GM19438 (cell line): ENCODE data around the gene SLC35B3.
"Not testable (repeated sequence)": the region's sequence is repeated elsewhere in the genome, so short reads cannot be mapped to it uniquely, and the experiment has no call there.

ENCODE experiments used
- ATAC-seq: cut with Tn5 transposase; IDR thresholded peaks from one replicate; pipeline ENCODE4 v1.9.1; 2021; ENCODE audit warnings: low read depth; ENCODE audit not compliant: unreplicated experiment

The SLC35B3 gene

GRCh38 chr6:8435093-8435844 lies at the start of gene SLC35B3:
Gene SLC35B3 (minus strand): TSS chr6:8435545.
- ATAC-seq, result peak; percentile 96

GRCh38 chr6:8483650-8484049 lies 48.3 kb upstream of the SLC35B3 start:
- no peak for ATAC-seq

DNA sequence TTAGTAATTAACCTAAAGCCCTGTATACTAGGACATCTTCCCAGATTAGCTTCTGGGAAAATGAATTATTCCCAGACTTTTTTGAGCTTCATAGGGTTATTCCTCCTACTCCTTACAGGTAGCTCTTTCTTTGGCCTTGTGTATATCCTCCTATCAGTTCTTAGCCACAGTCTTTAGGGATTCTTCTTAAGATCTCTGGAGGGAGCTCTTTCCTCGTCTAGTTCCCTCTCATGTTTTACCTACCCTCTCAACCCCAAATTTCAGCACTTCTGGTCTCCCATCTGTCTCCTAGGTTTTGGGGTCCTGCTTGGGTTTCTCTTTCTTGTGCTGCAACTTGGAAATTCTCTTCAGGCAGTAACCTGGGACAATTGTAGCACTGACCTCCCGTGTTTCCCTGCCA lies 46.4 kb upstream of the SLC35B3 start:
- ATAC-seq, result no peak

- no peak for ATAC-seq
Observed at GRCh38 chr6:8478418-8478817, 43.1 kb upstream of the SLC35B3 start.

GRCh38 chr6:8476656-8477055 lies 41.3 kb upstream of the SLC35B3 start:
- ATAC-seq, result no peak

- ATAC-seq, result no peak
Observed at GRCh38 chr6:8468552-8469356, 33.4 kb upstream of the SLC35B3 start.

DNA sequence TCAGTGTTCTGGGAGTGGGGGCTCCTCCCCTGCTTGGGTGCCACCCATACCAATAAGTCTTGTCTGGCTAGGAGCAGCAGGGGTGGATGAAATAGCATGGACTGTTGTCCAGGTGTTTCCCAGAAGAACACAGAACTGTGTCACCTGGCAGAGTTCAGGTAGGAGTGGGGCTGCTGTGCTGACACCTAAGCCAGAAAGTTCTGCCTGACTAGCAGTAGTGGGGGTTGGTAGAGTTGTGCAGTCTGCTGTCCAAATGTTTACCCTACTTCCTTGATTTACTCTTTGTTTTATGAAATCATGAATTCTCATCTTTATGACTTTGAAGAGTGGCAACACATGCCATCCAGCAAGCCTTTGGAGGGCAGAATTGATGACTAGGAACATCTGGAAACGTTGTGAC lies 27.3 kb upstream of the SLC35B3 start:
- no peak for ATAC-seq

DNA sequence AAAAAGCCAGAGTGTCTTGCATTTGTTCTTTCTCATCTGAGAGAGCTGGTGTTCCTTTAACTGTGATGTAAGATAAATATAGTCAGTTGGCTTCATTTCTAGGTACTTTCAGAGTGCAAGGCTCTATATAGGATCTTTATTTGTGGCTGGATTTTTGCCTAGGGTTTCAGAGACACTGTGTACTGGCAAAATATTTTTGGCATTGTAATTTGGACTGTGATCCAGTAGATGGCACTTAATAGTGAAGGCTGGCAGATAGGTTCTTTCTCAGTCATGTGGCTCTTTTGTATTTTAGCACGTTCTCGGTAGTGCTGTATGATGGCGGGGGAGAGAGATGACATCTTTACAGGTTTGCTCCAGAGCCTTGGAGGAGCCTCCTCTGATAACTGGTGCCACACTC lies 26.8 kb upstream of the SLC35B3 start:
- ATAC-seq, result no peak

DNA sequence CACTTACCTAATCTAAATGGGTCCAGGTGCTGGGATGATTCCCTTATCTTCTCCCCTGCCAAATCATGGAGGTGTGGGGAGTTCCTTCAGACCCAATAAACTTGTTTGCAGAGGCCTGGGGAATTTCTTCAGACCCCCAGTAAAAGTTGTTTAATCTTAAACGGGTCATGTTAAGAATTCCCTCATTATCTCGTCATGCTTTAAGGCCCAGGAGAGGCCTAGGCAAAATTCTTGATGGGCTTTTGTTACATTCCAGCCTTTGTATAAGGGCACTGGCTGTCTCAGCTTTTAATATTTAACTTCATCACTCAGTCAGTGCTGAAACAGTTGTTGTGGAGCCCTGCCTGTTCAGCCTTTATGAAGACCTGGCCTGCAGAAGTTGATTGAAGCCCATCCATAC lies 11.0 kb upstream of the SLC35B3 start:
- no peak for ATAC-seq

DNA sequence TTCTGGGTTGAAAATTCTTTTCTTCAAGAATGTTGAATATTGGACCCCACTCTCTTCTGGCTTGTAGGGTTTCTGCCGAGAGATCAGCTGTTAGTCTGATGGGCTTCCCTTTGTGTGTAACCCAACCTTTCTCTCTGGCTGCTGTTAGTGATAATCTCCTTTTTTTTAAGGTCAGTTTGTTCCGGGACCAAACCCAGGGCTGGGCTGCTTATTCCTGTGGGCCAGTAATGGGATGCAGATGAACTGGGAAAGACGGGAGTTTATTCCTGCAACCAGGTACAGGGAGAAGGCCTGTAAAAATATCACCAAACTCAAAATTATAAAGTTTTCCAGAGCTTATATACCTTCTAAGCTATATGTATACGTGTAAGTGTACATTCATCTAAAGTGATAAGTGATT lies 10.6 kb upstream of the SLC35B3 start:
- ATAC-seq, result not testable (repeated sequence)

- no peak for ATAC-seq
Observed at GRCh38 chr6:8442150-8442549, 6.8 kb upstream of the SLC35B3 start.

GRCh38 chr6:8441452-8441851 lies 6.1 kb upstream of the SLC35B3 start:
- ATAC-seq, result no peak

DNA sequence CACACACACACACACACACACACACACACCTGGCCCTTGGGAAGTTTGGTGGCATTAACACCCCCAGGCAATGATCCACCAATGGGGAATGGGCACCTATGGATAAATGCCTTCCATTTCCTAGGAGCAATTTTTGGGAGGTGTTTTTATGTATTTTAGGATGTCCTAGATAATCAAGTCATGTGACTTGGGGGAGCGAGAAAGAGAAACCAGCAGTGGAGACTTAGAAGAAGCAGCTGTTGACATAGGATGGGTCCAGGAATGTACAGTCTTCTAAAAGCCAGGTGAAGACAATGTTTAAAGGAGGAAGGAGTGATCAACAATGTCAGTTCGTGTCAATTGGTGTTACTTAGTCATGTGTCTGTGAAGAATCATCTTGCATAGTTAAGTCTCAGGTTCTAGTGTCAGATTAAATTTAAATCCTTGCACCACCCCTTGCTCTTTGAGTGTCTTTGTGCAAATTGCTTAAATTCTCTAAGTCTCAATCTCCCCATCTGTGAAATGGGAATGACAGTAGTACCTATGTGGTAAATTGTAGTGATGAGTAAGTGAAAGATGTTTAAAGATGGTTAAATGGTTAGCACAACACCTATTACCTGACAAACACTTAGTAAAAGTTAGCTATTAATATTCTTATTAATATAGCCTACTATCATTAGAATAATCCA lies 4.4 kb upstream of the SLC35B3 start:
- ATAC-seq, result no peak

GRCh38 chr6:8437813-8438212 lies 2.5 kb upstream of the SLC35B3 start:
- no peak for ATAC-seq

DNA sequence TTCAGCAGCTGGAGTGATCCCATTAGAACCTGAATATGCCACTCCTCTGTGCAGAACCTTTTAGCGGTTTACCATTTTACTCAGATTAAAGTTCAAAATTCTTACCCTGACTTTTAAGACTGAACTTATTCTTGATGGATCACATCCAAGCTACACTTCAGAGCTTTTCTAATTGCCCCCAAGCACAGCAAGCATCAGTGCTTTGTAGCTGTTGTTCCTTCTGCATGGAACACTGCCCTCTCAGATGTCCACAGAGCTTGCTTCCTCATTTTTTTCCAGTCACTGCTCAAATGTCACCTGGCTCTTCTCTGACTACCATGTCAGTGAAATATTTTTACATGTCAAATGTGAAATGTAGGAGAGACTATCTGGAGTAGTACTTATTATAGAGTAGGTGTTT lies 1.6 kb upstream of the SLC35B3 start:
- no peak for ATAC-seq

- no peak for ATAC-seq
Observed at GRCh38 chr6:8435845-8436168, 462 bp upstream of the SLC35B3 start.

- no peak for ATAC-seq
Observed at GRCh38 chr6:8434727-8435092, 635 bp downstream of the SLC35B3 start.

DNA sequence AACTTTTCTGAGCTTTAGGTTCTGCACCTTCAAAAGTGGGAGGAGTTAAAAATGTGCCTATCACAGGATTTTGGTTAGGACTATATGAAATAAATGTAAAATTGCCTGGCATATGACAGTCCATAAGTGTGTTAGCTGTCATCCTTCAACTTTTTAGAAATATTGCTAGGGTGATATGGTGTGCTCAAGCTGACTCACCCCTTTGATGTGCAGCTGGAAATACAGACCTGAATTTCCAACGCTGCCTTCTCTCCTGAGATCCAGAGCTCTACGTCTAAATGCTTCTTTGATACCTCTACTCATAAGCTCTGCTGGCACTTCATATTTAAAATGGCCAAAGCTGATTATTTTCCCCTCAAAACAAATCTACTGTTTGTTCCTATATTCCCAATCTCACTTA lies 2.7 kb downstream of the SLC35B3 start:
- no peak for ATAC-seq

DNA sequence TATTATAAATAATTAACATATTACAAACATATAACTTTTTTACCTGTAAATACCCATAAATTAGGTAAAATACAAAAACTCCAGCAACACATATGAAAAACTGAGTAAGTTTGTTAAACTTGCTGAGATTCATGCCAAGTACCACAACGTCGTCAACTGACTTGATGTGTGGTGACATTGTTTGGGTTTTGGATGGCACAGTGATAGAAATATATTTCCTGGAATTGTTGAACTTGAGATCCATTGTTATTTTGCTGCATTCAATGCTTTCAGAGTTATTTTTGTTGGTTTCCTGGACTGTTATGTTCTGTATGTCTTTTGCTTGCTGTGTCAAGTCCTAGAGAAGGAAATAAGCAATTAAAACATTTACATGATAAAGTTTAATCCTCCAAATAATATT lies 5.5 kb downstream of the SLC35B3 start:
- no peak for ATAC-seq

DNA sequence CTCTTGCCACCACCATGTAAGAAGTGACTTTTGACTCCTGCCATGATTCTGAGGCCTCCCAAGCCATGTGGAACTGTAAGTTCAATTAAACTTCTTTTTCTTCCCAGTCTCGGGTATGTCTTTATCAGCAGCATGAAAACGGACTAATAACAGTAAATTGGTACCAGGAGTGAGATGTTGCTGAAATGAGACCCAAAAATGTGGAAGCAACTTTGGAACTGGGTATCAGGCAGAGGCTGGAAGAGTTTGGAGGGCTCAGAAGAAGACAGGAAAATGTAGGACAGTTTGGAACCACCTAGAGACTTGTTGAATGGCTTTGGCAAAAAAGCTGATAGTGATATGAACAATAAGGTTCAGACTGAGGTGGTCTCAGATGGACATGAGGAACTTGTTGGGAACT lies 8.8 kb downstream of the SLC35B3 start:
- not testable (repeated sequence) for ATAC-seq

- ATAC-seq, result no peak
Observed at GRCh38 chr6:8420031-8420588, 15.2 kb downstream of the SLC35B3 start.
